Loucy (cell line): ENCODE data around the gene LMF2.

Experiments used
- H2AFZ ChIP-seq: fragments of 200-600 bp; sonication (generic); 2 replicates; pipeline ENCODE4 v1.6.0; 2016; ENCODE audit warnings: antibody characterized with exemption, mild to moderate bottlenecking, low read length, moderate library complexity
- H3F3A ChIP-seq: fragments of 200-600 bp; 2 replicates; pipeline ENCODE4 v1.6.0; 2016; ENCODE audit warnings: antibody characterized with exemption, low read depth, mild to moderate bottlenecking
- H3K27me3 ChIP-seq: fragments of 200-600 bp; sonication (generic); 2 replicates; pipeline ENCODE4 v1.6.1; 2014; ENCODE audit warnings: low read length, mild to moderate bottlenecking; ENCODE audit not compliant: insufficient read depth, poor library complexity, severe bottlenecking
- H3K36me3 ChIP-seq: fragments of 200-600 bp; sonication (generic); 2 replicates; pipeline ENCODE4 v1.6.1; 2016; ENCODE audit warnings: low read length; ENCODE audit not compliant: insufficient read depth
- H3K4me1 ChIP-seq: fragments of 200-600 bp; sonication (generic); 2 replicates; pipeline ENCODE4 v1.5.1; 2014; ENCODE audit warnings: low read length, mild to moderate bottlenecking; ENCODE audit not compliant: insufficient read depth, poor library complexity, severe bottlenecking
- H3K4me2 ChIP-seq: fragments of 200-600 bp; sonication (generic); 2 replicates; pipeline ENCODE4 v1.6.0; 2014; ENCODE audit warnings: antibody characterized with exemption, low read length, low read depth, mild to moderate bottlenecking; ENCODE audit not compliant: poor library complexity, severe bottlenecking
- H3K4me3 ChIP-seq: fragments of 200-600 bp; sonication (generic); 2 replicates; pipeline ENCODE4 v1.5.1; 2014; ENCODE audit warnings: low read length, mild to moderate bottlenecking, mixed read lengths; ENCODE audit not compliant: poor library complexity, severe bottlenecking
- H3K79me2 ChIP-seq: fragments of 200-600 bp; sonication (generic); 2 replicates; pipeline ENCODE4 v1.6.1; 2014; ENCODE audit warnings: low read length; ENCODE audit not compliant: insufficient read depth
- H3K9ac ChIP-seq: fragments of 200-600 bp; sonication (generic); 2 replicates; pipeline ENCODE4 v1.6.0; 2014; ENCODE audit warnings: mild to moderate bottlenecking, low read depth, low read length, moderate library complexity; ENCODE audit not compliant: poor library complexity, severe bottlenecking
- H3K9me2 ChIP-seq: fragments of 200-600 bp; sonication (generic); replicated peaks from 2 replicates; pipeline ENCODE4 v1.6.1; 2016; ENCODE audit warnings: low read depth, low read length, mixed read lengths
- H3K9me3 ChIP-seq: fragments of 200-600 bp; sonication (generic); 2 replicates; pipeline ENCODE4 v1.6.1; 2014; ENCODE audit warnings: mild to moderate bottlenecking, antibody characterized with exemption, low read length, low read depth; ENCODE audit not compliant: insufficient read depth
- H4K20me1 ChIP-seq: fragments of 200-600 bp; sonication (generic); 2 replicates; pipeline ENCODE4 v1.6.0; 2014; ENCODE audit warnings: antibody characterized with exemption, low read length, mild to moderate bottlenecking; ENCODE audit not compliant: insufficient read depth, poor library complexity, severe bottlenecking
- EZH2phosphoT487 ChIP-seq: fragments of 200-600 bp; IDR thresholded peaks from 2 replicates; pipeline ENCODE4 v1.6.1; 2018; ENCODE audit warnings: antibody characterized with exemption, mild to moderate bottlenecking, moderate library complexity, borderline replicate concordance
- TF ChIP-seq, protein P1 (sequence below): fragments of 200-600 bp; sonication (generic); conservative IDR thresholded peaks from 2 replicates; pipeline ENCODE4 v1.5.1; 2014; ENCODE audit warnings: mild to moderate bottlenecking, antibody characterized with exemption, low read length

LMF2 gene

DNA sequence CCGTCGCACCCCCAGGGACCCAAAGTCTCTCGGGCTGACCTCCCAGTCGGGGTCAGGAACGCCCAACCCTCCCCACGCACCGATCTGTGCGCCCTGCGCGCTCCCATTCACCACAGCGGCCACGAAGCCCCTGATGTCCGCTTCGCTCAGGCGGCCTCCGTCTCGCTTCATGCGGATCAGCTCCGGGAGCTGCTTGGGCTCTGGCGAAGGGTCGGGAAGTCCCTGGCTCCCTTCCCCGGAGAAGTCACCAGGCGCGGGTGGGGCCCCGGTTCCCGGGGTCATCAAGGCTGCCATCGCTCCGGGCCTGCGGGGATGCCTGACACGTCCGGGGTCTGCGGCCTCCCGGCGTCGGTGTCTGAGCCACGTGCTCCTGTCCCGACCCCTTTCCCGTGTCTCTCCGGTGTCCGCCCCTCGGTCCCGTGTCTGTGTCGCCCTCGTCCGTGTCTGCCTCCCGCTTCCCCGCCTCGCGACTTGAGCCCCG, 22.0 kb upstream of the LMF2 start:
- Histone ChIP-seq H3K9me3 (no peaks in the 10 kb centered on the region), H3K36me3 (no peaks in the 10 kb centered on the region), H3K4me3 (no peak overlapping the region), H3K9ac (no peak overlapping the region), H3K4me2 (no peak overlapping the region), H3K4me1 (peaks cover 17% of the 10 kb centered on the region), H3K27me3 (no peaks in the 10 kb centered on the region), H2AFZ (no peak overlapping the region), H4K20me1 (peaks cover 6% of the 10 kb centered on the region), H3K79me2 (peaks cover 7% of the 10 kb centered on the region; the same call in 1 of the 2 replicates), H3F3A (peaks cover 4% of the 10 kb centered on the region; the same call in 1 of the 2 replicates), H3K9me2 (no peaks in the 10 kb centered on the region)
- TF ChIP-seq, protein P1, sequence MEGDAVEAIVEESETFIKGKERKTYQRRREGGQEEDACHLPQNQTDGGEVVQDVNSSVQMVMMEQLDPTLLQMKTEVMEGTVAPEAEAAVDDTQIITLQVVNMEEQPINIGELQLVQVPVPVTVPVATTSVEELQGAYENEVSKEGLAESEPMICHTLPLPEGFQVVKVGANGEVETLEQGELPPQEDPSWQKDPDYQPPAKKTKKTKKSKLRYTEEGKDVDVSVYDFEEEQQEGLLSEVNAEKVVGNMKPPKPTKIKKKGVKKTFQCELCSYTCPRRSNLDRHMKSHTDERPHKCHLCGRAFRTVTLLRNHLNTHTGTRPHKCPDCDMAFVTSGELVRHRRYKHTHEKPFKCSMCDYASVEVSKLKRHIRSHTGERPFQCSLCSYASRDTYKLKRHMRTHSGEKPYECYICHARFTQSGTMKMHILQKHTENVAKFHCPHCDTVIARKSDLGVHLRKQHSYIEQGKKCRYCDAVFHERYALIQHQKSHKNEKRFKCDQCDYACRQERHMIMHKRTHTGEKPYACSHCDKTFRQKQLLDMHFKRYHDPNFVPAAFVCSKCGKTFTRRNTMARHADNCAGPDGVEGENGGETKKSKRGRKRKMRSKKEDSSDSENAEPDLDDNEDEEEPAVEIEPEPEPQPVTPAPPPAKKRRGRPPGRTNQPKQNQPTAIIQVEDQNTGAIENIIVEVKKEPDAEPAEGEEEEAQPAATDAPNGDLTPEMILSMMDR = no peak
- no peak for TF ChIP-seq EZH2phosphoT487

DNA sequence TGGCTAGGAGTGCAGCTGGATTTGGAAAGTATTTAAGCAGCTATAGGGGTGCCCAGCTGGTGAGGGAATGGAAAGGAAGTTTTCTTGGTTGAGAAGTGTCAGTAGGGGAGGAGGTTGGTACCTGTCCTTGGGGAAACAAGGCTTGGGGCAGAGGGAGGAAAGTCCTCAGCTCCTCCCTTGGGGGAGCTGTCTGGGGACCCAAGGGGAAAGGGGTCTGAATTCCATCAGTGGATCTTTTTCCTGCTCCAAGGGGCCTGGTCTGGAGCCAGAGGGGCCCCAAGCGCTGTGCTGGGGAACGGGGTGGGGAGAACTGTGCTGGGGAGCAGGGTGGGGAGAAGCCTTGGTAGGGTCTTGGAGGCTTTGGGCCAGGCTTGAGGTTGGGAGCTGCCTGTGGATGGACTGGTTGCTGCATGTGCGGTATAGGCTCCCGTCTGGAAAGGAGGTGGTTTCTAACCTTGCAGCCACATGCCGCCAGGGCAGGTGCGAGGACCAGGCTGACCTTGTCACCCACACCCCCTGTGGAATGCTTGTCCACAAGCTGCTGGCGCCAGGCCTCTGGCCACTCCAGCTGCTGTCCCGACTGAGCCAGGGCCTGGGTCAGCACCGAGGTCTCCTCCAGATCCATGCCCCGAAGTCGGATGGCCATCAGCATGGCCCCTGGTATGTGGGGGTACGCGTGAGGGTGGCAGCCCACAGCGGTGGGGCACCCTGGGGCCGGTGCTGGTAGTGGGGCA, 21.3 kb upstream of the LMF2 start:
- H3K9ac ChIP-seq = no peak overlapping the region
- peaks cover 4% of the 10 kb centered on the region; the same call in 1 of the 2 replicates for H3K36me3 ChIP-seq
- no peak for TF ChIP-seq EZH2phosphoT487
- TF ChIP-seq, protein P1 = no peak
- H3K4me1 ChIP-seq = peaks cover 16% of the 10 kb centered on the region
- peaks cover 6% of the 10 kb centered on the region for H4K20me1 ChIP-seq
- no peak overlapping the region for H2AFZ ChIP-seq
- H3K27me3 ChIP-seq = no peaks in the 10 kb centered on the region
- H3K4me2 ChIP-seq = no peak overlapping the region
- peaks cover 4% of the 10 kb centered on the region; the same call in 1 of the 2 replicates for H3F3A ChIP-seq
- H3K4me3 ChIP-seq = no peak overlapping the region
- H3K9me3 ChIP-seq = no peaks in the 10 kb centered on the region
- no peaks in the 10 kb centered on the region for H3K9me2 ChIP-seq
- peaks cover 13% of the 10 kb centered on the region; the same call in 1 of the 2 replicates for H3K79me2 ChIP-seq

DNA sequence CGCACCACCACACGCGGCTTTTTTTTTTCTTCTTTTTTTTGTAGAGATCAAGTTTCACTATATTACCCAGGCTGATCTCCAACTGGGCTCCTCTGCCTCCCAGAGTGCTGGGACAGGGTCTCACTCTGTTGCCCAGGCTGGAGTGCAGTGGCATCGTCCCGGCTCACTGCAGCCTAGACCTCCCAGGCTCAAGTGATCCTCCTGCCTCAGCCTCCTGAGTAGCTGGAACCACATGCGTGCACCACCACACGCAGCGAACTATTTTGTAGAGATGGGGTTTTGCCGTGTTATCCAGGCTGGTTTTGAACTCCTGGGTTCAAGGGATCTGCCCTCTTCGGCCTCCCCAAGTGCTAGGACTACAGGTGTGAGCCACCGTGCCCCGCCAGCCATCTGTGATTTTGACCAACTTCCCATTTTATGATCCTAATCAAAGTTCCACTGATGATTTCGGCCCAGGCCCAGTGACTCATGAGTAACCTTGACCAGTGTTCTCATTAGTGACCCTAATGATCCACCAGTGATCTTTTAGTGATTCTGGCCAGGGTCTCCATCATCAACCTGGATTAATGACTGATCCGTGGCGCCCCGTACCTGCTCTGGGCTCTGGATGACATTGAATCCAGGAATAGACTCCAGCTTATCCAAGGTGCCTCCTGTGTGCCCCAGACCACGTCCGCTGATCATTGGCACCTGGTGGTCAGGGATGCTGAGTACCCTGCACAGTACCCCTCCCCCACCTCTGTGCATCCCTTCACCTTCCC, 20.6 kb upstream of the LMF2 start:
- Histone ChIP-seq H3K36me3 (peaks cover 11% of the 10 kb centered on the region; the same call in 1 of the 2 replicates), H3K79me2 (peaks cover 16% of the 10 kb centered on the region; the same call in 1 of the 2 replicates), H2AFZ (no peak overlapping the region), H3K4me1 (peaks cover 16% of the 10 kb centered on the region), H3K27me3 (no peaks in the 10 kb centered on the region), H3K9me3 (no peaks in the 10 kb centered on the region), H3K4me3 (no peak overlapping the region), H3K9ac (no peak overlapping the region), H3K9me2 (no peaks in the 10 kb centered on the region), H4K20me1 (peaks cover 6% of the 10 kb centered on the region), H3F3A (peaks cover 4% of the 10 kb centered on the region; the same call in 1 of the 2 replicates), H3K4me2 (peak overlapping the region; percentile 90)
- TF ChIP-seq EZH2phosphoT487 = no peak
- TF ChIP-seq, protein P1 = no peak
